ENCODE measurements around the gene MACROD2.

DNA sequence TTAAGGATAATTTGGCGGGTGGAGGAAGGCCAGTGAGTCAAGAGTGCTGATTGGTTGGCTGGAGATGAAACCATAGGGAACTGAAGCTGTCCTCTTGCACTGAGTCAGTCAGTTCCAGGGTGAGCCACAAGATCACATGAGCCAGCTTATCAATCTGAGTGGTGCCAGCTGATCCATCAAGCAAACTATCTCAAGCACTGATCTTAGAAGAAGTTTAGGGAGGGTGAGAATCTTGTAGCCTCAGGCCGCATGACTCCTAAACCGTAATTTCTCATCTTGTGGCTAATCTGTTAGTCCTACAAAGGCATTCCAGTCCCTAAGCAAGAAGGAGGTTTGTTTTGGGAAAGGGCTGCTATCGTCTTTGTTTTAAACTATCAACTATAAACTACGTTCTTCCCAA is 1623.6 kb downstream of the MACROD2 start:
- TF ChIP-seq, protein P1, sequence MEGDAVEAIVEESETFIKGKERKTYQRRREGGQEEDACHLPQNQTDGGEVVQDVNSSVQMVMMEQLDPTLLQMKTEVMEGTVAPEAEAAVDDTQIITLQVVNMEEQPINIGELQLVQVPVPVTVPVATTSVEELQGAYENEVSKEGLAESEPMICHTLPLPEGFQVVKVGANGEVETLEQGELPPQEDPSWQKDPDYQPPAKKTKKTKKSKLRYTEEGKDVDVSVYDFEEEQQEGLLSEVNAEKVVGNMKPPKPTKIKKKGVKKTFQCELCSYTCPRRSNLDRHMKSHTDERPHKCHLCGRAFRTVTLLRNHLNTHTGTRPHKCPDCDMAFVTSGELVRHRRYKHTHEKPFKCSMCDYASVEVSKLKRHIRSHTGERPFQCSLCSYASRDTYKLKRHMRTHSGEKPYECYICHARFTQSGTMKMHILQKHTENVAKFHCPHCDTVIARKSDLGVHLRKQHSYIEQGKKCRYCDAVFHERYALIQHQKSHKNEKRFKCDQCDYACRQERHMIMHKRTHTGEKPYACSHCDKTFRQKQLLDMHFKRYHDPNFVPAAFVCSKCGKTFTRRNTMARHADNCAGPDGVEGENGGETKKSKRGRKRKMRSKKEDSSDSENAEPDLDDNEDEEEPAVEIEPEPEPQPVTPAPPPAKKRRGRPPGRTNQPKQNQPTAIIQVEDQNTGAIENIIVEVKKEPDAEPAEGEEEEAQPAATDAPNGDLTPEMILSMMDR (IDR thresholded peaks at IDR 0.05; ENCODE audit: insufficient read depth, low read depth, low read length) = no peak
- no peak for TF ChIP-seq EZH2 (IDR thresholded peaks at IDR 0.05; ENCODE audit: insufficient read depth, low read length)
